Measurements from ENCODE around the gene BICRA.

- TF ChIP-seq, protein P1, sequence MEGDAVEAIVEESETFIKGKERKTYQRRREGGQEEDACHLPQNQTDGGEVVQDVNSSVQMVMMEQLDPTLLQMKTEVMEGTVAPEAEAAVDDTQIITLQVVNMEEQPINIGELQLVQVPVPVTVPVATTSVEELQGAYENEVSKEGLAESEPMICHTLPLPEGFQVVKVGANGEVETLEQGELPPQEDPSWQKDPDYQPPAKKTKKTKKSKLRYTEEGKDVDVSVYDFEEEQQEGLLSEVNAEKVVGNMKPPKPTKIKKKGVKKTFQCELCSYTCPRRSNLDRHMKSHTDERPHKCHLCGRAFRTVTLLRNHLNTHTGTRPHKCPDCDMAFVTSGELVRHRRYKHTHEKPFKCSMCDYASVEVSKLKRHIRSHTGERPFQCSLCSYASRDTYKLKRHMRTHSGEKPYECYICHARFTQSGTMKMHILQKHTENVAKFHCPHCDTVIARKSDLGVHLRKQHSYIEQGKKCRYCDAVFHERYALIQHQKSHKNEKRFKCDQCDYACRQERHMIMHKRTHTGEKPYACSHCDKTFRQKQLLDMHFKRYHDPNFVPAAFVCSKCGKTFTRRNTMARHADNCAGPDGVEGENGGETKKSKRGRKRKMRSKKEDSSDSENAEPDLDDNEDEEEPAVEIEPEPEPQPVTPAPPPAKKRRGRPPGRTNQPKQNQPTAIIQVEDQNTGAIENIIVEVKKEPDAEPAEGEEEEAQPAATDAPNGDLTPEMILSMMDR (optimal IDR thresholded peaks at IDR 0.05 in 1 of 3, IDR thresholded peaks at IDR 0.05 in 1 of 3, conservative IDR thresholded peaks at IDR 0.05 in 1 of 3; ENCODE audit: extremely low read depth in 1 of 3, insufficient read depth in 2 of 3, low read length in 3 of 3): no peak
- no peak for TF ChIP-seq EZH2 (IDR thresholded peaks at IDR 0.05; ENCODE audit: low read length)
Observed at GRCh38 chr19:47742634-47743033, 133.7 kb downstream of the BICRA start.

Measured in keratinocyte (primary cell).